BLaER1 treated with 17β-estradiol and CSF1 and Interleukin-3, amounts not matched to agents 10 nM and 100 nM (cell line): Measurements from ENCODE around the gene ST3GAL6.

ENCODE experiments used
- H3K27ac ChIP-seq, 11 experiments: shearing (Covaris generic); formaldehyde crosslinking; 2 replicates each; pipeline ENCODE4 v1.8.1; 2022
- H3K27me3 ChIP-seq, 11 experiments: shearing (Covaris generic); formaldehyde crosslinking; 2 replicates each; pipeline ENCODE4 v1.8.1; 2022
- H3K36me3 ChIP-seq, 11 experiments: shearing (Covaris generic); formaldehyde crosslinking; 2 replicates each; pipeline ENCODE4 v1.8.1; 2022
- H3K4me1 ChIP-seq, 10 experiments: shearing (Covaris generic); formaldehyde crosslinking; 2 replicates each; pipeline ENCODE4 v1.8.1; 2022
- H3K4me2 ChIP-seq, 11 experiments: shearing (Covaris generic); formaldehyde crosslinking; 2 replicates each; pipeline ENCODE4 v1.8.1; 2022
- H3K4me3 ChIP-seq, 10 experiments: shearing (Covaris generic); formaldehyde crosslinking; 2 replicates each; pipeline ENCODE4 v1.8.1; 2022
- H3K9ac ChIP-seq, 11 experiments: shearing (Covaris generic); formaldehyde crosslinking; 2 replicates each; pipeline ENCODE4 v1.8.1; 2022
- H3K9me3 ChIP-seq, 11 experiments: shearing (Covaris generic); formaldehyde crosslinking; replicated peaks in 1 of 11; 2 replicates each; pipeline ENCODE4 v1.8.1; 2022
- H4K20me1 ChIP-seq, 11 experiments: shearing (Covaris generic); formaldehyde crosslinking; 2 replicates each; pipeline ENCODE4 v1.8.1; 2022
- Cebpa-rat ChIP-seq, 11 experiments: shearing (Covaris generic); IDR thresholded peaks; 2 replicates each; pipeline ENCODE4 v1.8.1; 2022

ST3GAL6 gene

GRCh38 chr3:98843266-98843959, 80.3 kb downstream of the ST3GAL6 start:
- no peaks in the 10 kb centered on the region for H4K20me1 ChIP-seq
- H3K27me3 ChIP-seq, result no peaks in the 10 kb centered on the region
- no peak overlapping the region for H3K27ac ChIP-seq
- no peak overlapping the region for H3K4me2 ChIP-seq
- no peak overlapping the region for H3K4me3 ChIP-seq
- no peak for TF ChIP-seq Cebpa-rat (IDR thresholded peaks at IDR 0.05)
- peaks cover 4 to 16% (median 12%) of the 10 kb centered on the region in 11 experiments; a peak in 18 of 22 replicates for H3K9me3 ChIP-seq
- H3K36me3 ChIP-seq, result peaks cover 5 to 30% (median 12%) of the 10 kb centered on the region in 11 experiments; a peak in 21 of 22 replicates
- H3K4me1 ChIP-seq, result no peaks in the 10 kb centered on the region
- H3K9ac ChIP-seq, result no peak overlapping the region
